DMS79 (cell line): ENCODE measurements around the gene DET1.

ENCODE experiments used
- DNase-seq: peaks from one replicate; lab custom pipeline; 2025; lab: John Stamatoyannopoulos, UW

Gene DET1

DNA sequence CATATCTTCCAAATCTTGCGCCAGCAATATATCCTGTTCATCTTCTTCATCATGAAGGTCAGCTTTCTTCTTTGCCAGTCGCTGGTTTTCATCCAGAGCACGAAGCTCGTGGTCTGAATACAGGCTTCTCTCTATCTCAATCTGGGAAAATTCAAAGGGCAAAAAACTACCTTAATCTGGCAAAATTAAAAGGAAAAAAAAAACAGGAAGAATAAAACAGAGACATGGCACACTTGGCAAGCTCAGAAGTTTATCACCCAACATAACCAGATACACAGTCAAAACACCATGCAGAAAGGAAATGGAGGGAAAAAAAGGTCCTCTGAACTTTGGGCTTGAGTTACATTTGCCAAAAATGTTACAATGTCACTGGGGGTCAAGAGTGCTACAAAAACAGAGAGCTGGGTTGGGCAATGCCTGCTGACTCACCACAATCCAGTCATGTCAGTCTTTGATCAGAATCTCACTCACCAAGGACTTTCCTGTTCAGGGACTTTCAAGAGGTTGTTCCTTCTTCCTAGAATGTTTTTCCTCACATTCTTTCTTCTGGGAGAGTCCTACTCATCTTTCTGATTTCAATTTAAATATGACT, 80.8 kb downstream of the DET1 start:
- no peak for DNase-seq

DNA sequence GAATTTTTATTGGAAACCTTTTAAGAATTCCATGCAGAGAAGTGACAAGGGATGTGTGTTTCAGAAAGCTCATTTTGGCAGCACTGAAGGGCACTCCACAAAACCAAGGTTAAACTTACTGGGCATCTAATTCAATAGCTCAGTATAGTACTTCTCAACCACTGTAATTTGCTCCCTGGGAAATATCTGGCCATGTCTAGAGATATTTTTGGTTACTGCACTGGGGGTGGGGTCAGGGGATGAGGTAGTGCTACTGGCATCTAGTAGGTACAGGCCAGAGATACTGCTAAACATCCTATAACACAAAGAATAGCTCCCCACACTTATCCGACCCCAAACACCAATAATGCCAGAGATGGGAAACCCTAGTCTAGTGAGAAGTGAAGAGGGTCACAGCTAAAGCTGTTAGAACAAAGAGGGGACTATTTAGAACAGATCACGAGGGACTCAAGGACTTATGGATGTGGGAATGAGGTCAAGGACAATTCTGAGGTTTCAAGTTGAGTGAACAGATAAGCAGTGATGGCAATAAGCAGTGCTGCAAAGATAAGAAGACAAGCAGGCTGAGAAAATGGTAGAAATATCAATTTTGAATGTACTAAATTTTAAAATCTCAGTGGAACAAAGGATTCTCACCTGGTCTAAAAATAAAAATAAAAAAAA, 82.5 kb downstream of the DET1 start:
- DNase-seq: no peak
